ENCODE measurements around the gene TNFRSF14. TPM values are rescaled to one million over a fixed set of nuclear protein-coding genes. Genes with fewer than 3 reads are reported as not detected.
A peak's percentile ranks its signal among the peaks of the same experiment; 100 is the strongest.

TNFRSF14 gene
- total and polyA plus RNA-seq, 2 donors (not counting 1 experiment from before 2014, with no cell fraction given), result 239 to 427 TPM

DNA sequence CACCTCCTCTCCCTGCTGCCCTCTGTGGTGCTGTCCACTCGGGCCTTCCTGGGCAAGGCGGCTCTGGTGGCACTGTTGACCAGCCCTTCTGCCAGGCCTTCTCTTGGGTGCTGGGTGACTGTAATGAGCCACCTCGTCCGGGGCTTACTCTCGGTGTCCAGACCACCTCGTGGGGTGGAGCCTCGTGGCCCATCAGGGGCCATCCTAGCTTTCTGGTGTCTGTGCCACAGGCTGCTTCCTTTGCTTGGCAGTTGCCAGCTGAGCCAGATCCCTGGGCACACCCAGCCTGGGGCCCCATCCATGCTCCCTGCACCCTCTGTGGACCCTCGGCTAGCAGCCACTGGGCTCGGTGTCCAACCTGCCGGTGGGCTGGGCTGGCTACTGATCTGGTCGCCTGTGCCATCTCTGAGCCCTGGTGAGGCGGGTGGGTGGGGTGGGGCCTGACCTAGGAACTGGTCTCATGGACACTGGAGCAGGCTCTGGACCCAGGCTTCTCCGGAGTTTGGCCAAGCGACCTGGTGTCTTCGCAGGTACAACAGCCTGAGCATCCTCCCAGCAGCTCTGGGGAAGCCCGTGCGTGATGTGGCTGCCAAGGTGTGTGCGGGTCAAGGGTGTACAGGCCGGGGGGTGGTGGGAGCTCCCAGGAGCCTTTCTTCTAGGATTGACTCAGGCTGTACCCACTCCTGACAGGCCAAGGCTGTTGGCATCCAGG, 31.8 kb downstream of the TNFRSF14 start:
- intact Hi-C loops (cut with micrococcal nuclease), result loop anchor here (2.0 kb wide), 1 partner anchor 383 kb away; no protein-coding TSS in a partner anchor
- Mint-ChIP-seq H3K27ac (peak overlapping the region; percentile 41), H3K9me3 (ENCODE audit: insufficient read depth) (no peaks in the 10 kb centered on the region), H3K4me3 (peak overlapping the region; percentile 79), H3K4me1 (peaks cover 33% of the 10 kb centered on the region), H3K27me3 (no peaks in the 10 kb centered on the region)
- Histone ChIP-seq H3K4me3 (ENCODE audit: control extremely low read depth in 1 of 5, extremely low read depth in 1 of 5, insufficient read depth in 1 of 5, low read depth in 2 of 5, low read length in 4 of 5) (no peak overlapping the region), H3K27ac (ENCODE audit: low read length in 2 of 2) (no peak overlapping the region), H3K9me3 (ENCODE audit: control extremely low read depth in 1 of 3, control insufficient read depth in 2 of 3, insufficient read depth in 1 of 3, low read length in 2 of 3) (no peaks in the 10 kb centered on the region), H2AFZ (ENCODE audit: insufficient read depth, low read depth, low read length, poor library complexity, severe bottlenecking) (no peak overlapping the region), H3K79me2 (ENCODE audit: control insufficient read depth, insufficient read depth, low read length) (peaks cover 12% of the 10 kb centered on the region), H3K9ac (ENCODE audit: low read length) (no peak overlapping the region), H3K27me3 (replicated peaks in 1 of 4; ENCODE audit: control extremely low read depth in 1 of 4, control insufficient read depth in 3 of 4, insufficient read depth in 4 of 4, low read length in 3 of 4) (no peaks in the 10 kb centered on the region), H4K20me1 (ENCODE audit: control insufficient read depth, insufficient read depth, low read length, poor library complexity, severe bottlenecking) (no peaks in the 10 kb centered on the region), H3K4me2 (replicated peaks; ENCODE audit: low read depth, low read length, poor library complexity, severe bottlenecking) (peak overlapping the region; percentile 92), H3K4me1 (ENCODE audit: control insufficient read depth in 2 of 2, insufficient read depth in 2 of 2, low read length in 2 of 2) (peaks cover 28 to 41% of the 10 kb centered on the region in 2 donors), H3K36me3 (replicated peaks in 1 of 2; ENCODE audit: control extremely low read depth in 1 of 2, control insufficient read depth in 1 of 2, extremely low read depth in 1 of 2, insufficient read depth in 2 of 2, low read length in 1 of 2) (peaks cover 0 to 5% of the 10 kb centered on the region in 2 experiments)
- CTCF ChIA-PET, result interaction anchor here (1.1 to 3.9 kb wide), 4 partner anchors 11 to 52 kb away, joined by 4 to 55 read pairs (median 10); partner anchors contain the start of gene TNFRSF14
- peak; percentile 30 for DNase-seq
- POLR2A ChIA-PET, result interaction anchor here (1.0 to 4.4 kb wide), 4 partner anchors 41 to 197 kb away, joined by 3 to 88 read pairs (median 6); partner anchors contain the start of genes MORN1, PANK4 and RER1
- no peak for ATAC-seq (ENCODE audit: low read depth)
- TF ChIP-seq CTCF (IDR thresholded peaks at IDR 0.05) (no peak), EZH2 (IDR thresholded peaks at IDR 0.05; ENCODE audit: borderline replicate concordance, insufficient read depth, low read depth, low read length, poor library complexity, severe bottlenecking) (no peak)
- 94% methylated on average over 19 of the region's 19 CpGs for WGBS (ENCODE audit: insufficient coverage)

Data from B cell (primary cell).